GM12891 (cell line): ENCODE results near the gene EGFR.

Experiments used
- DNase-seq: peaks from one replicate; pipeline ENCODE4 v3.0.0; 2011; ENCODE audit warnings: low spot score; ENCODE audit not compliant: insufficient read length
- FAIRE-seq: peaks from 2 replicates; lab custom pipeline; 2011; peaks lifted over from hg19 to GRCh38; lab: Jason Lieb, UNC
- PAX5 ChIP-seq: IDR thresholded peaks from 2 replicates; pipeline ENCODE4 v1.6.1; 2011; ENCODE audit warnings: low read length, moderate library complexity, mild to moderate bottlenecking; ENCODE audit not compliant: insufficient read depth, severe bottlenecking
- POLR2A ChIP-seq: IDR thresholded peaks from 2 replicates; pipeline ENCODE4 v1.6.1; 2011; ENCODE audit warnings: low read depth, low read length, control low read depth
- POLR2AphosphoS5 ChIP-seq: IDR thresholded peaks from 2 replicates; pipeline ENCODE4 v1.6.1; 2011; ENCODE audit warnings: low read depth, low read length, control low read depth
- POU2F2 ChIP-seq: IDR thresholded peaks from 2 replicates; pipeline ENCODE4 v1.6.1; 2011; ENCODE audit warnings: low read depth, mild to moderate bottlenecking, control low read depth, low read length, moderate library complexity
- SPI1 ChIP-seq: IDR thresholded peaks from 2 replicates; pipeline ENCODE4 v1.6.1; 2011; ENCODE audit warnings: low read depth, low read length, control low read depth
- TAF1 ChIP-seq: IDR thresholded peaks from 2 replicates; pipeline ENCODE4 v1.6.1; 2011; ENCODE audit warnings: low read depth, low read length, control low read depth

The EGFR gene

GRCh38 chr7:55172881-55173609, 154.2 kb downstream of the EGFR start:
- DNase-seq (no peak), FAIRE-seq (no peak)
- TF ChIP-seq SPI1, result no peak
- no peak for TF ChIP-seq POLR2AphosphoS5
- no peak for TF ChIP-seq POU2F2
- no peak for TF ChIP-seq POLR2A
- no peak for TF ChIP-seq PAX5
- no peak for TF ChIP-seq TAF1

- FAIRE-seq (no peak), DNase-seq (no peak)
- TF ChIP-seq PAX5 (no peak), POLR2AphosphoS5 (no peak), POU2F2 (no peak), SPI1 (no peak), TAF1 (no peak), POLR2A (no peak)
Observed at GRCh38 chr7:55173671-55174070, 154.9 kb downstream of the EGFR start.

GRCh38 chr7:55174456-55174855, 155.6 kb downstream of the EGFR start:
- TF ChIP-seq SPI1 (no peak), POLR2AphosphoS5 (no peak), POLR2A (no peak)
- FAIRE-seq (no peak), DNase-seq (no peak)

- no peak for DNase-seq
- TF ChIP-seq PAX5 (no peak), POLR2A (no peak), TAF1 (no peak), POLR2AphosphoS5 (no peak), SPI1 (no peak), POU2F2 (no peak)
Observed at GRCh38 chr7:55174856-55175255, 156.0 kb downstream of the EGFR start.

GRCh38 chr7:55177068-55177530, 158.3 kb downstream of the EGFR start:
- FAIRE-seq, result no peak
- DNase-seq, result no peak
- no peak for TF ChIP-seq POLR2AphosphoS5
- TF ChIP-seq SPI1, result no peak
- TF ChIP-seq PAX5, result no peak
- no peak for TF ChIP-seq POU2F2
- no peak for TF ChIP-seq POLR2A
- no peak for TF ChIP-seq TAF1

More at GRCh38 chr7:55174856-55175255, 156.0 kb downstream of the EGFR start:
- no peak for FAIRE-seq

- DNase-seq, result no peak
- TF ChIP-seq SPI1 (no peak), TAF1 (no peak), POLR2A (no peak), POLR2AphosphoS5 (no peak)
- FAIRE-seq, result no peak
Observed at GRCh38 chr7:55177589-55178261, 158.9 kb downstream of the EGFR start.

GRCh38 chr7:55178292-55178862, 159.6 kb downstream of the EGFR start:
- DNase-seq (no peak), FAIRE-seq (no peak)
- TF ChIP-seq PAX5 (no peak), POU2F2 (no peak), POLR2AphosphoS5 (no peak), SPI1 (no peak), TAF1 (no peak), POLR2A (no peak)

GRCh38 chr7:55178863-55179773, 160.3 kb downstream of the EGFR start:
- FAIRE-seq (no peak), DNase-seq (no peak)
- TF ChIP-seq POU2F2 (no peak), TAF1 (no peak)

GRCh38 chr7:55179931-55180682, 161.3 kb downstream of the EGFR start:
- FAIRE-seq, result no peak
- TF ChIP-seq TAF1 (no peak), POLR2A (no peak), PAX5 (no peak)
- no peak for DNase-seq
